Measurements from ENCODE around the gene TP53TG3C.
"Not testable (repeated sequence)": the region's sequence is repeated elsewhere in the genome, so short reads cannot be mapped to it uniquely, and the experiment has no call there.

The TP53TG3C gene

GRCh38 chr16:33193926-33194325, at the start of gene TP53TG3C:
TP53TG3C (plus strand) TSS chr16:33194226; CDS start chr16:33194294, 68 bp downstream.
- intact Hi-C loops (cut with DNase I); DNase-seq: not testable (repeated sequence)
